GM12878 (cell line): ENCODE results near the gene SUB1. TPM values are rescaled to one million over a fixed set of nuclear protein-coding genes. Genes with fewer than 3 reads are reported as not detected.

Source experiments
- ATAC-seq: fragments of 200-7000 bp; cut with Tn5 transposase; 3 replicates; pipeline ENCODE4 v1.9.1; 2020; ENCODE audit warnings: mild to moderate bottlenecking, moderate library complexity
- BruUV-seq: library from RNA; stranded (reverse); fragments of 400-500 nt; replicated peaks from 2 replicates; lab custom pipeline; 2021; lab: Mats Ljungman, UMichigan
- CTCF ChIA-PET: fragments of 300-600 bp; sonication (Branson Sonifier 250); formaldehyde crosslinking; extraction: SDS; loops from one replicate; lab custom pipeline; 2021; ENCODE audit warnings: inconsistent platforms; lab: Yijun Ruan, JAX
- POLR2A ChIA-PET: fragments of 350-600 bp; formaldehyde crosslinking; extraction: SDS; loops from one replicate; lab custom pipeline; 2021; ENCODE audit warnings: inconsistent platforms; lab: Charles Lee
- RAD21 ChIA-PET: fragments of 300-600 bp; sonication (Branson Sonifier 250); formaldehyde crosslinking; loops from one replicate; lab custom pipeline; 2023; ENCODE audit warnings: antibody characterized with exemption; ENCODE audit not compliant: unreplicated experiment; lab: Charles Lee
- SMC1A ChIA-PET: fragments of 300-600 bp; sonication (Branson Sonifier 250); formaldehyde crosslinking; loops from one replicate; lab custom pipeline; 2023; ENCODE audit not compliant: unreplicated experiment, uncharacterized antibody; lab: Charles Lee
- DNase-seq: peaks from one replicate; pipeline ENCODE4 v3.0.0-alpha.2; 2011; ENCODE audit warnings: low read depth, low spot score
- FAIRE-seq: peaks from 3 replicates; lab custom pipeline; 2011; peaks lifted over from hg19 to GRCh38; lab: Jason Lieb, UNC
- H2AFZ ChIP-seq: 2 replicates; pipeline ENCODE4 v1.6.0; 2011; ENCODE audit warnings: low read depth, low read length, control low read depth; ENCODE audit not compliant: control insufficient read depth
- H3K27ac ChIP-seq: 2 replicates; pipeline ENCODE4 v1.5.1; 2011; ENCODE audit warnings: control low read depth; ENCODE audit not compliant: control insufficient read depth, insufficient read depth
- H3K27me3 ChIP-seq, 2 experiments: replicated peaks in 1 of 2; 2 replicates each; pipeline versions ENCODE4 v1.6.0 to v1.6.1; 2011; ENCODE audit warnings: low read length in 1 of 2; ENCODE audit not compliant: control insufficient read depth in 2 of 2, insufficient read depth in 2 of 2
- H3K36me3 ChIP-seq, 2 experiments: 2 replicates each; pipeline ENCODE4 v1.5.1; 2011; ENCODE audit warnings: low read length in 1 of 2; ENCODE audit not compliant: control insufficient read depth in 2 of 2, insufficient read depth in 2 of 2
- H3K4me1 ChIP-seq: 2 replicates; pipeline ENCODE4 v1.6.1; 2011; ENCODE audit warnings: mild to moderate bottlenecking, low read length, moderate library complexity, mixed read lengths; ENCODE audit not compliant: control insufficient read depth, insufficient read depth
- H3K4me2 ChIP-seq: 2 replicates; pipeline ENCODE4 v1.6.0; 2011; ENCODE audit warnings: control low read depth; ENCODE audit not compliant: control insufficient read depth, insufficient read depth
- H3K4me3 ChIP-seq: fragments of 200-600 bp; sonication (generic); 2 replicates; pipeline ENCODE4 v1.5.1; 2016
- H3K79me2 ChIP-seq: 2 replicates; pipeline ENCODE4 v1.6.0; 2011; ENCODE audit warnings: low read length; ENCODE audit not compliant: control insufficient read depth, insufficient read depth
- H3K9ac ChIP-seq: 2 replicates; pipeline ENCODE4 v1.8.0; 2011; ENCODE audit warnings: low read length, control low read depth, mixed read lengths; ENCODE audit not compliant: control insufficient read depth, insufficient read depth
- H3K9me3 ChIP-seq: replicated peaks from 3 replicates; pipeline ENCODE4 v1.5.1; 2011; ENCODE audit warnings: mild to moderate bottlenecking, low read length; ENCODE audit not compliant: control insufficient read depth, insufficient read depth
- H4K20me1 ChIP-seq: 2 replicates; pipeline ENCODE4 v1.6.0; 2011; ENCODE audit not compliant: control insufficient read depth, insufficient read depth
- CBX3 ChIP-seq: fragments of 200-600 bp; sonication (generic); IDR thresholded peaks from 2 replicates; pipeline ENCODE4 v1.6.1; 2016; ENCODE audit warnings: low read depth, borderline replicate concordance
- CBX5 ChIP-seq: sonication (generic); IDR thresholded peaks from 2 replicates; pipeline ENCODE4 v1.6.1; 2016; ENCODE audit warnings: low read depth, moderate library complexity, mild to moderate bottlenecking, inconsistent platforms
- CEBPB ChIP-seq, 2 experiments: fragments of 150-350 bp in 1 of 2; IDR thresholded peaks; 2 replicates each; pipeline ENCODE4 v1.6.1; 2012 to 2014; ENCODE audit warnings: low read depth in 2 of 2, low read length in 2 of 2, borderline replicate concordance in 1 of 2, inconsistent platforms in 1 of 2
- CHD1 ChIP-seq: IDR thresholded peaks from 2 replicates; pipeline ENCODE4 v1.6.1; 2012; ENCODE audit warnings: low read depth, low read length, improper control_type of control experiment
- PAX5 ChIP-seq: IDR thresholded peaks from 2 replicates; pipeline ENCODE4 v1.6.1; 2011; ENCODE audit warnings: low read depth, low read length, borderline replicate concordance
- POU2F2 ChIP-seq: IDR thresholded peaks from 3 replicates; pipeline ENCODE4 v1.6.1; 2011; ENCODE audit warnings: low read depth, mild to moderate bottlenecking, low read length, borderline replicate concordance
- RFX5 ChIP-seq: IDR thresholded peaks from 2 replicates; pipeline ENCODE4 v1.6.1; 2011; ENCODE audit warnings: low read depth, low read length, improper control_type of control experiment
- WGBS: methylation state at CpG from one replicate; pipeline ENCODE4 v1.1.6; 2016; ENCODE audit warnings: low lambda C conversion rate; ENCODE audit not compliant: insufficient replicate concordance, insufficient coverage; ENCODE audit errors: missing lambda C conversion rate; 5-methylcytosine and 5-hydroxymethylcytosine counted together
- in situ Hi-C: fragments of 300-500 bp; cut with MboI; formaldehyde crosslinking; loops from 9 replicates; pipeline ENCODE4 v1.14.3; 2018; ENCODE audit warnings: mixed read lengths
- intact Hi-C: fragments of 100-400 bp; cut with micrococcal nuclease; formaldehyde crosslinking; loops from one replicate; pipeline ENCODE4 v1.14.2; 2022; ENCODE audit not compliant: unreplicated experiment
- polyA plus RNA-seq, 11 experiments: library from polyadenylated mRNA; depleted of rRNA in 4 of 11; unstranded in 6 of 11; stranded (reverse) in 5 of 11; fragments of >200 nt; fragmentation: Nextera tagmentation in 4 of 11; fragmentation: Illumina TruSeq in 1 of 11; extraction: Ambion mirVana in 4 of 11; extraction: Trizol in 1 of 11; gene quantifications; 1 replicate in 1 of 11; 2 replicates in 10 of 11; pipeline versions ENCODE4 v1.2.1 to v1.2.3, GENCODE V29; 2011 to 2016; ENCODE audit warnings: inconsistent platforms in 2 of 11, missing spikeins in 2 of 11, low read depth in 1 of 11
- total RNA-seq, 4 experiments: library from RNA; depleted of rRNA in 3 of 4; stranded (reverse); fragments of >200 nt in 3 of 4; fragmentation: Illumina TruSeq in 1 of 4; extraction: Trizol in 1 of 4; gene quantifications; 2 replicates each; pipeline versions ENCODE4 v1.2.1 to v1.2.3, GENCODE V29; 2013 to 2021
- TF ChIP-seq, protein P1 (sequence below): IDR thresholded peaks from 2 replicates; pipeline ENCODE4 v1.6.1; 2011; ENCODE audit warnings: low read depth, mild to moderate bottlenecking, low read length, moderate library complexity, borderline replicate concordance; ENCODE audit errors: extremely low read depth
- TF ChIP-seq, protein P2 (sequence below), 3 experiments: IDR thresholded peaks in 2 of 3; conservative IDR thresholded peaks in 1 of 3; 2 replicates each; pipeline ENCODE4 v1.5.1; 2011; ENCODE audit warnings: low read depth in 3 of 3, low read length in 3 of 3, mild to moderate bottlenecking in 3 of 3, control low read depth in 2 of 3, moderate library complexity in 2 of 3, inconsistent platforms in 1 of 3, mixed read lengths in 1 of 3; ENCODE audit not compliant: control insufficient read depth in 2 of 3, insufficient read depth in 1 of 3; ENCODE audit errors: extremely low read depth in 1 of 3
- TF ChIP-seq, protein P3 (sequence below): IDR thresholded peaks from 2 replicates; pipeline ENCODE4 v1.6.1; 2012; ENCODE audit warnings: improper control_type of control experiment, low read depth, low read length; ENCODE audit not compliant: insufficient replicate concordance
- TF ChIP-seq, protein P4 (sequence below): IDR thresholded peaks from 2 replicates; pipeline ENCODE4 v1.6.1; 2012; ENCODE audit warnings: low read depth, low read length, improper control_type of control experiment

The SUB1 gene
- total and polyA plus RNA-seq, 10 of the 15 experiments (the other 5 are each of a cell fraction or from before 2014, with no cell fraction given) = 468 to 2,785 (median 1,145) TPM

DNA sequence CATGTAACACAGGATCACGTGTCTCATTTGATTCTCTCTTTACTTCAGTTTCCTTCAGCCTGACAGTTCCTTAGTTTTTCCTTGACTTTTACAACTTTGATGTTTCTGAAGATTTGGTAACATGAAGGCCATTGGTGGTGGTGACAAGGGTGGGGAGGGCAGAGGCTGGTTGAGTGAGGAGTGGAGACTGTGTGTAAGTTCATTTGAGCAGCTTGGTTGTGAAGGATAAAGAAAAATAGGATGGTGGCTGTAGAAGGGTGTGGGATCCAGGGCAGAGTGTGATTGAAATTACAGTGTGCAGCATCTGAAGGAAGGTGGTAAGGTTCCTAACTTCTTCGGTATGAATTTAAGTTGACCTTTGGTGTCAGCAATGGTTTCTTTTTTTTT lies 20.4 kb downstream of the SUB1 start (continued):
- no peak for TF ChIP-seq RFX5
- TF ChIP-seq, all 136 proteins: peak for 3

DNA sequence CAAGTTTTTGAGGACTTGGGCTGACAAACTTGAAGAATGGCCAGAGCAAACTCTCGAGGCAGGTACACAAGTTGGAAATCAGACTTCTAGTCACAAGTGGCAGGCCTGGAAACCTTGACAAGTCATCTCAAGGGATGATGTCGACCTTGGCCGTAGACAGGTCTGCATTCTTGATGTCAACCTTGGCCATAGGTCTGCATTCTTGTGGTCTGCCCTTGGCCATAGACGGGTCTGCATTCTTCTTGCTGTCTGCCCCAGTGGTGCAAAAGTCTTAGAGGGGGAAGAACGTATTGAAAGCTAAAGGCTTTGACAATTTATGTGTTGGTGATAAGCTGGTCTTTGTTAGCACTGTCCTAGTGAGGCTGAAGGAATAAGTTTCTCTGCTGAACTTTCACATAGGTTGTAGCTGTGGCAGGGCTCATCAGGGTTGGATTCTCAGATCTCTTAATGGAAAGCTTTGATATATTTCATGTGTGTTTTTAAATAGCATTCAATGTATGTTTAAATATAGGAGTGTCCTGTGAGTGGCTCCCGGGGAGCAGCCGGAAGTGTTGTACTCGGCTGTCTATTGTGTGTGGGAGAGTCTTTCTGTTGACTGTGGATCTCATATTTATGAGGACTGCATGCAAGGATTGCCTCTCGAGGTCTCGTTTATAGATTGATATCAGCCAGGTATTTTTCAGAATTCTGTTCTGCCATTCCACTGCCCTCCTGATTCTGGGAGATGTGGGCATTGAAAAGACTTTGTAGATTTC lies 27.0 kb downstream of the SUB1 start:
- Histone ChIP-seq H3K9ac (no peak overlapping the region), H3K36me3 (no peaks in the 10 kb centered on the region; a peak in 2 of 4 replicates), H3K9me3 (no peaks in the 10 kb centered on the region), H3K4me3 (no peak overlapping the region), H3K27ac (no peak overlapping the region), H2AFZ (no peak overlapping the region), H3K4me1 (no peaks in the 10 kb centered on the region), H4K20me1 (no peaks in the 10 kb centered on the region; the same call in 1 of the 2 replicates), H3K27me3 (no peaks in the 10 kb centered on the region), H3K79me2 (no peaks in the 10 kb centered on the region), H3K4me2 (no peak overlapping the region)
- POLR2A ChIA-PET = no interaction called here
- no peak for DNase-seq
- SMC1A ChIA-PET = interaction anchor here (0.6 to 5.6 kb wide), 17 partner anchors 15 to 857 kb away, joined by 3 to 86 read pairs (median 4); no protein-coding TSS in a partner anchor
- no peak for FAIRE-seq
- CTCF ChIA-PET = interaction anchor here (0.7 to 5.1 kb wide), 39 partner anchors 9 to 809 kb away, joined by 3 to 118 read pairs (median 5); no protein-coding TSS in a partner anchor
- no TSS peak for BruUV-seq
- in situ Hi-C loops = loop anchor here (5.0 to 10.0 kb wide), 2 partner anchors 125 to 378 kb away; no protein-coding TSS in a partner anchor
- WGBS = 73% methylated on average over 10 of the region's 10 CpGs
- ATAC-seq = peak; percentile 16
- RAD21 ChIA-PET = interaction anchor here (1.0 to 4.6 kb wide), 7 partner anchors 23 to 380 kb away, joined by 3 to 58 read pairs (median 6); no protein-coding TSS in a partner anchor
- intact Hi-C loops = loop anchor here (2.0 kb wide), 1 partner anchor 206 kb away; no protein-coding TSS in a partner anchor
- no peak for TF ChIP-seq CBX5
- TF ChIP-seq CHD1 = no peak
- no peak for TF ChIP-seq CEBPB (IDR thresholded peaks at IDR 0.05; ENCODE audit: borderline replicate concordance in 1 of 2, low read depth in 2 of 2, low read length in 2 of 2)
- TF ChIP-seq, protein P1, sequence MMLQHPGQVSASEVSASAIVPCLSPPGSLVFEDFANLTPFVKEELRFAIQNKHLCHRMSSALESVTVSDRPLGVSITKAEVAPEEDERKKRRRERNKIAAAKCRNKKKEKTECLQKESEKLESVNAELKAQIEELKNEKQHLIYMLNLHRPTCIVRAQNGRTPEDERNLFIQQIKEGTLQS = no peak
- TF ChIP-seq POU2F2 = no peak
- TF ChIP-seq, protein P2, sequence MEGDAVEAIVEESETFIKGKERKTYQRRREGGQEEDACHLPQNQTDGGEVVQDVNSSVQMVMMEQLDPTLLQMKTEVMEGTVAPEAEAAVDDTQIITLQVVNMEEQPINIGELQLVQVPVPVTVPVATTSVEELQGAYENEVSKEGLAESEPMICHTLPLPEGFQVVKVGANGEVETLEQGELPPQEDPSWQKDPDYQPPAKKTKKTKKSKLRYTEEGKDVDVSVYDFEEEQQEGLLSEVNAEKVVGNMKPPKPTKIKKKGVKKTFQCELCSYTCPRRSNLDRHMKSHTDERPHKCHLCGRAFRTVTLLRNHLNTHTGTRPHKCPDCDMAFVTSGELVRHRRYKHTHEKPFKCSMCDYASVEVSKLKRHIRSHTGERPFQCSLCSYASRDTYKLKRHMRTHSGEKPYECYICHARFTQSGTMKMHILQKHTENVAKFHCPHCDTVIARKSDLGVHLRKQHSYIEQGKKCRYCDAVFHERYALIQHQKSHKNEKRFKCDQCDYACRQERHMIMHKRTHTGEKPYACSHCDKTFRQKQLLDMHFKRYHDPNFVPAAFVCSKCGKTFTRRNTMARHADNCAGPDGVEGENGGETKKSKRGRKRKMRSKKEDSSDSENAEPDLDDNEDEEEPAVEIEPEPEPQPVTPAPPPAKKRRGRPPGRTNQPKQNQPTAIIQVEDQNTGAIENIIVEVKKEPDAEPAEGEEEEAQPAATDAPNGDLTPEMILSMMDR (IDR thresholded peaks at IDR 0.05 in 2 of 3, conservative IDR thresholded peaks at IDR 0.05 in 1 of 3; ENCODE audit: control insufficient read depth in 2 of 3, extremely low read depth in 1 of 3, insufficient read depth in 1 of 3, low read depth in 3 of 3, low read length in 3 of 3) = no peak
- TF ChIP-seq PAX5 = no peak
- TF ChIP-seq, protein P3, sequence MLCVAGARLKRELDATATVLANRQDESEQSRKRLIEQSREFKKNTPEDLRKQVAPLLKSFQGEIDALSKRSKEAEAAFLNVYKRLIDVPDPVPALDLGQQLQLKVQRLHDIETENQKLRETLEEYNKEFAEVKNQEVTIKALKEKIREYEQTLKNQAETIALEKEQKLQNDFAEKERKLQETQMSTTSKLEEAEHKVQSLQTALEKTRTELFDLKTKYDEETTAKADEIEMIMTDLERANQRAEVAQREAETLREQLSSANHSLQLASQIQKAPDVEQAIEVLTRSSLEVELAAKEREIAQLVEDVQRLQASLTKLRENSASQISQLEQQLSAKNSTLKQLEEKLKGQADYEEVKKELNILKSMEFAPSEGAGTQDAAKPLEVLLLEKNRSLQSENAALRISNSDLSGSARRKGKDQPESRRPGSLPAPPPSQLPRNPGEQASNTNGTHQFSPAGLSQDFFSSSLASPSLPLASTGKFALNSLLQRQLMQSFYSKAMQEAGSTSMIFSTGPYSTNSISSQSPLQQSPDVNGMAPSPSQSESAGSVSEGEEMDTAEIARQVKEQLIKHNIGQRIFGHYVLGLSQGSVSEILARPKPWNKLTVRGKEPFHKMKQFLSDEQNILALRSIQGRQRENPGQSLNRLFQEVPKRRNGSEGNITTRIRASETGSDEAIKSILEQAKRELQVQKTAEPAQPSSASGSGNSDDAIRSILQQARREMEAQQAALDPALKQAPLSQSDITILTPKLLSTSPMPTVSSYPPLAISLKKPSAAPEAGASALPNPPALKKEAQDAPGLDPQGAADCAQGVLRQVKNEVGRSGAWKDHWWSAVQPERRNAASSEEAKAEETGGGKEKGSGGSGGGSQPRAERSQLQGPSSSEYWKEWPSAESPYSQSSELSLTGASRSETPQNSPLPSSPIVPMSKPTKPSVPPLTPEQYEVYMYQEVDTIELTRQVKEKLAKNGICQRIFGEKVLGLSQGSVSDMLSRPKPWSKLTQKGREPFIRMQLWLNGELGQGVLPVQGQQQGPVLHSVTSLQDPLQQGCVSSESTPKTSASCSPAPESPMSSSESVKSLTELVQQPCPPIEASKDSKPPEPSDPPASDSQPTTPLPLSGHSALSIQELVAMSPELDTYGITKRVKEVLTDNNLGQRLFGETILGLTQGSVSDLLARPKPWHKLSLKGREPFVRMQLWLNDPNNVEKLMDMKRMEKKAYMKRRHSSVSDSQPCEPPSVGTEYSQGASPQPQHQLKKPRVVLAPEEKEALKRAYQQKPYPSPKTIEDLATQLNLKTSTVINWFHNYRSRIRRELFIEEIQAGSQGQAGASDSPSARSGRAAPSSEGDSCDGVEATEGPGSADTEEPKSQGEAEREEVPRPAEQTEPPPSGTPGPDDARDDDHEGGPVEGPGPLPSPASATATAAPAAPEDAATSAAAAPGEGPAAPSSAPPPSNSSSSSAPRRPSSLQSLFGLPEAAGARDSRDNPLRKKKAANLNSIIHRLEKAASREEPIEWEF = no peak
- TF ChIP-seq, protein P4, sequence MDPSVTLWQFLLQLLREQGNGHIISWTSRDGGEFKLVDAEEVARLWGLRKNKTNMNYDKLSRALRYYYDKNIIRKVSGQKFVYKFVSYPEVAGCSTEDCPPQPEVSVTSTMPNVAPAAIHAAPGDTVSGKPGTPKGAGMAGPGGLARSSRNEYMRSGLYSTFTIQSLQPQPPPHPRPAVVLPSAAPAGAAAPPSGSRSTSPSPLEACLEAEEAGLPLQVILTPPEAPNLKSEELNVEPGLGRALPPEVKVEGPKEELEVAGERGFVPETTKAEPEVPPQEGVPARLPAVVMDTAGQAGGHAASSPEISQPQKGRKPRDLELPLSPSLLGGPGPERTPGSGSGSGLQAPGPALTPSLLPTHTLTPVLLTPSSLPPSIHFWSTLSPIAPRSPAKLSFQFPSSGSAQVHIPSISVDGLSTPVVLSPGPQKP = no peak
- no peak for TF ChIP-seq CBX3
